H1 (cell line): ENCODE data around the gene HDHD2. TPM values are rescaled to one million over a fixed set of nuclear protein-coding genes. Genes with fewer than 3 reads are reported as not detected.

Experiments
- CTCF ChIA-PET: fragments of 300-600 bp; sonication (Branson Sonifier 250); formaldehyde crosslinking; loops from one replicate; lab custom pipeline; 2021; ENCODE audit not compliant: partially characterized antibody; lab: Charles Lee
- POLR2A ChIA-PET: fragments of 300-600 bp; sonication (Branson Sonifier 250); formaldehyde crosslinking; loops from one replicate; lab custom pipeline; 2021; ENCODE audit warnings: inconsistent platforms; ENCODE audit not compliant: partially characterized antibody; lab: Charles Lee
- DNase-seq, 2 experiments: peaks; one replicate each; pipeline versions ENCODE4 v3.0.0 to v3.0.0-alpha.2; 2010 to 2022; ENCODE audit warnings: low spot score in 2 of 2, low read depth in 1 of 2, mixed read lengths in 1 of 2
- FAIRE-seq: peaks from 2 replicates; lab custom pipeline; 2011; peaks lifted over from hg19 to GRCh38; lab: Jason Lieb, UNC
- H2AFZ ChIP-seq: 2 replicates; pipeline ENCODE4 v1.8.1; 2012; ENCODE audit warnings: low read length, inconsistent platforms
- H2AK5ac ChIP-seq: 2 replicates; pipeline ENCODE4 v1.6.1; 2013; ENCODE audit warnings: low read depth, low read length
- H2BK120ac ChIP-seq: replicated peaks from 2 replicates; pipeline ENCODE3; 2013; ENCODE audit warnings: low read depth, low read length, inconsistent platforms
- H2BK12ac ChIP-seq: 2 replicates; pipeline ENCODE4 v1.6.1; 2013; ENCODE audit warnings: low read depth, low read length
- H2BK15ac ChIP-seq: 2 replicates; pipeline ENCODE4 v1.6.1; 2013; ENCODE audit warnings: low read length
- H2BK20ac ChIP-seq: 2 replicates; pipeline ENCODE4 v1.6.1; 2013; ENCODE audit warnings: low read length
- H2BK5ac ChIP-seq: 2 replicates; pipeline ENCODE4 v1.6.1; 2013; ENCODE audit warnings: low read depth, low read length
- H3K14ac ChIP-seq: 2 replicates; pipeline ENCODE4 v1.6.1; 2013; ENCODE audit warnings: inconsistent platforms; ENCODE audit not compliant: insufficient read length
- H3K18ac ChIP-seq: 2 replicates; pipeline ENCODE4 v1.6.1; 2013; ENCODE audit warnings: low read length; ENCODE audit errors: extremely low read depth
- H3K23ac ChIP-seq: 2 replicates; pipeline ENCODE4 v1.6.1; 2013; ENCODE audit warnings: inconsistent platforms; ENCODE audit not compliant: insufficient read length
- H3K23me2 ChIP-seq: 2 replicates; pipeline ENCODE4 v1.6.1; 2013; ENCODE audit warnings: low read depth, low read length
- H3K27ac ChIP-seq: 2 replicates; pipeline ENCODE4 v1.6.1; 2011; ENCODE audit warnings: low read depth, low read length, inconsistent platforms
- H3K27me3 ChIP-seq, 4 experiments: replicated peaks in 1 of 4; 1 replicate in 1 of 4; 2 replicates in 3 of 4; pipeline versions ENCODE4 v1.6.1 to v1.8.1; 2011 to 2013; ENCODE audit warnings: low read length in 3 of 4, mild to moderate bottlenecking in 3 of 4, inconsistent platforms in 2 of 4, mixed read lengths in 2 of 4, moderate library complexity in 1 of 4; ENCODE audit not compliant: control insufficient read depth in 3 of 4, insufficient read depth in 3 of 4; ENCODE audit errors: extremely low read depth in 1 of 4
- H3K36me3 ChIP-seq, 4 experiments: 2 replicates each; pipeline versions ENCODE4 v1.6.1 to v1.8.1; 2011 to 2013; ENCODE audit warnings: mild to moderate bottlenecking in 4 of 4, low read length in 3 of 4, moderate library complexity in 2 of 4, control low read depth in 1 of 4, inconsistent platforms in 1 of 4; ENCODE audit not compliant: insufficient read depth in 4 of 4, control insufficient read depth in 2 of 4
- H3K4ac ChIP-seq: replicated peaks from 2 replicates; pipeline ENCODE3; 2013; ENCODE audit warnings: low read length, low read depth, mixed read lengths, inconsistent platforms; ENCODE audit not compliant: insufficient read length
- H3K4me1 ChIP-seq, 4 experiments: replicated peaks in 1 of 4; 1 replicate in 1 of 4; 2 replicates in 3 of 4; pipeline versions ENCODE4 v1.6.1 to v1.8.1; 2011 to 2013; ENCODE audit warnings: low read length in 3 of 4, inconsistent platforms in 2 of 4, mixed read lengths in 1 of 4; ENCODE audit not compliant: insufficient read depth in 4 of 4, control insufficient read depth in 3 of 4
- H3K4me2 ChIP-seq, 2 experiments: 2 replicates each; pipeline versions ENCODE4 v1.6.1 to v1.8.1; 2011 to 2013; ENCODE audit warnings: low read depth in 2 of 2, low read length in 2 of 2, control low read depth in 1 of 2, inconsistent platforms in 1 of 2, mild to moderate bottlenecking in 1 of 2; ENCODE audit not compliant: insufficient read depth in 1 of 2
- H3K4me3 ChIP-seq, 4 experiments: fragments of 200-600, 300-600 bp in 1 of 4; sonication (generic), shearing (Covaris generic), sonication (Bioruptor Twin) in 1 of 4; 2 replicates each; pipeline versions ENCODE4 v1.5.1 to v1.8.1; 2011 to 2016; ENCODE audit warnings: low read length in 4 of 4, low read depth in 3 of 4, control low read depth in 2 of 4, inconsistent platforms in 2 of 4, mild to moderate bottlenecking in 2 of 4, mixed read lengths in 1 of 4, moderate library complexity in 1 of 4; ENCODE audit not compliant: insufficient read depth in 2 of 4; ENCODE audit errors: extremely low read depth in 1 of 4
- H3K56ac ChIP-seq: replicated peaks from 2 replicates; pipeline ENCODE3; 2013; ENCODE audit warnings: low read depth, mild to moderate bottlenecking, mixed read lengths, low read length, inconsistent platforms; ENCODE audit not compliant: insufficient read length
- H3K79me1 ChIP-seq: 2 replicates; pipeline ENCODE4 v1.6.1; 2013; ENCODE audit warnings: low read depth, low read length, control low read depth
- H3K79me2 ChIP-seq, 2 experiments: 2 replicates each; pipeline versions ENCODE4 v1.6.1 to v1.8.1; 2012 to 2013; ENCODE audit warnings: low read length in 2 of 2, mild to moderate bottlenecking in 2 of 2, inconsistent platforms in 1 of 2; ENCODE audit not compliant: insufficient read depth in 2 of 2, control insufficient read depth in 1 of 2
- H3K9ac ChIP-seq, 4 experiments: replicated peaks in 1 of 4; 1 replicate in 1 of 4; 2 replicates in 3 of 4; pipeline versions ENCODE4 v1.6.1 to v1.8.1; 2011 to 2013; ENCODE audit warnings: low read depth in 3 of 4, low read length in 3 of 4, control low read depth in 2 of 4, mild to moderate bottlenecking in 2 of 4, moderate library complexity in 2 of 4, inconsistent platforms in 1 of 4; ENCODE audit errors: extremely low read depth in 1 of 4
- H3K9me3 ChIP-seq, 2 experiments: 2 replicates each; pipeline versions ENCODE4 v1.6.1 to v1.8.1; 2012 to 2013; ENCODE audit warnings: mild to moderate bottlenecking in 2 of 2, moderate library complexity in 2 of 2, control low read depth in 1 of 2, inconsistent platforms in 1 of 2, low read depth in 1 of 2, low read length in 1 of 2, mixed read lengths in 1 of 2; ENCODE audit not compliant: insufficient read depth in 2 of 2
- H4K20me1 ChIP-seq, 2 experiments: replicated peaks in 1 of 2; 2 replicates each; pipeline versions ENCODE3 to v1.8.1; 2011 to 2013; ENCODE audit warnings: inconsistent platforms in 2 of 2, low read length in 2 of 2, mild to moderate bottlenecking in 1 of 2; ENCODE audit not compliant: insufficient read depth in 2 of 2, control insufficient read depth in 1 of 2
- H4K5ac ChIP-seq: 2 replicates; pipeline ENCODE4 v1.6.1; 2013; ENCODE audit warnings: low read length, low read depth, mixed read lengths, inconsistent platforms; ENCODE audit not compliant: insufficient read length
- H4K8ac ChIP-seq: 2 replicates; pipeline ENCODE4 v1.8.0; 2013; ENCODE audit warnings: mild to moderate bottlenecking, moderate library complexity, low read length, inconsistent platforms; ENCODE audit not compliant: insufficient read depth; ENCODE audit errors: extremely low read depth
- H4K91ac ChIP-seq: replicated peaks from 2 replicates; pipeline ENCODE3; 2013; ENCODE audit warnings: low read length, mixed read lengths, inconsistent platforms; ENCODE audit not compliant: insufficient read length
- JUND ChIP-seq: IDR thresholded peaks from 2 replicates; pipeline ENCODE4 v1.6.1; 2011; ENCODE audit warnings: mild to moderate bottlenecking, improper control_type of control experiment, low read length
- KDM1A ChIP-seq: fragments of 200-600, 300-600 bp; sonication (generic); IDR thresholded peaks from 2 replicates; pipeline ENCODE4 v1.7.1; 2016; ENCODE audit warnings: mild to moderate bottlenecking, low read length, borderline replicate concordance
- KDM4A ChIP-seq: IDR thresholded peaks from one replicate; pipeline ENCODE4 v1.7.1; 2012; ENCODE audit warnings: low read depth, mild to moderate bottlenecking, moderate library complexity, low read length, inconsistent platforms; ENCODE audit not compliant: severe bottlenecking
- SAP30 ChIP-seq: fragments of 300-600 bp; sonication (generic); IDR thresholded peaks from 2 replicates; pipeline ENCODE4 v1.7.1; 2012; ENCODE audit warnings: low read length, moderate library complexity, mild to moderate bottlenecking, inconsistent platforms; ENCODE audit not compliant: insufficient read depth, insufficient replicate concordance
- whole genome bisulfite sequencing, 2 experiments: shearing (Covaris generic) in 1 of 2; methylation state at CpG; one replicate each; pipeline versions ENCODE4 v1.1.6 to v1.1.7; 2013 to 2015; ENCODE audit warnings: low lambda C conversion rate in 2 of 2, mixed read lengths in 2 of 2, inconsistent platforms in 1 of 2, low coverage in 1 of 2, missing lambda C conversion rate in 1 of 2; ENCODE audit not compliant: insufficient replicate concordance in 2 of 2, insufficient coverage in 1 of 2, insufficient read length in 1 of 2; ENCODE audit errors: extremely low coverage in 1 of 2, missing lambda C conversion rate in 1 of 2; 5-methylcytosine and 5-hydroxymethylcytosine counted together
- polyA plus RNA-seq, 7 experiments: library from polyadenylated mRNA; depleted of rRNA in 3 of 7; stranded (reverse) in 5 of 7; unstranded in 2 of 7; fragments of >200 nt in 5 of 7; fragments of 200-250 nt in 2 of 7; gene quantifications; 1 replicate in 5 of 7; 2 replicates in 1 of 7; 4 replicates in 1 of 7; pipeline versions ENCODE4 v1.2.1 to v1.2.3, GENCODE V29; 2011 to 2013; ENCODE audit warnings: missing spikeins in 2 of 7, mixed read lengths in 2 of 7
- total RNA-seq: library from RNA; stranded (reverse); fragmentation: NEBNext Ultra II Directional; extraction: Animal tissue kit (Norgen Biotek cat#: 25700); gene quantifications from 2 replicates; pipeline ENCODE4 v1.2.1, GENCODE V29; 2021

HDHD2 gene
- total and polyA plus RNA-seq, 2 of the 8 experiments (the other 6 are each of a cell fraction or from before 2014, with no cell fraction given) = 16.7 to 42.7 TPM

GRCh38 chr18:47081578-47081977, 68.7 kb downstream of the HDHD2 start:
- FAIRE-seq = no peak
- no peak overlapping the region for H3K9ac ChIP-seq
- CTCF ChIA-PET = interaction anchor here (0.6 to 1.4 kb wide), 4 partner anchors 15 to 123 kb away, joined by 3 to 8 read pairs (median 5); no protein-coding TSS in a partner anchor
- TF ChIP-seq KDM4A (no peak), SAP30 (no peak), KDM1A (no peak), JUND (no peak)

More at GRCh38 chr18:47081578-47081977, 68.7 kb downstream of the HDHD2 start:
- Histone ChIP-seq H2AFZ (no peak overlapping the region), H4K8ac (no peak overlapping the region), H4K5ac (no peak overlapping the region), H3K23me2 (no peaks in the 10 kb centered on the region), H3K27me3 (no peaks in the 10 kb centered on the region), H3K4me3 (no peak overlapping the region), H2BK15ac (no peak overlapping the region), H2BK12ac (no peak overlapping the region), H3K56ac (no peak overlapping the region), H3K4me2 (no peak overlapping the region), H3K18ac (no peak overlapping the region), H2BK20ac (no peak overlapping the region), H3K79me1 (no peaks in the 10 kb centered on the region), H3K23ac (no peak overlapping the region), H3K4me1 (peaks cover 0 to 2% (median 0%) of the 10 kb centered on the region in 4 experiments; a peak in 2 of 7 replicates), H2BK120ac (no peak overlapping the region), H3K27ac (no peak overlapping the region), H2AK5ac (no peak overlapping the region), H4K91ac (no peak overlapping the region), H3K36me3 (0 out of 8 replicates have a peak, but pooled peaks cover 0 to 2% (median 0%) of the 10 kb centered on the region in 4 experiments), H3K9me3 (no peaks in the 10 kb centered on the region), H3K4ac (no peak overlapping the region), H3K79me2 (no peaks in the 10 kb centered on the region), H4K20me1 (peaks cover 0 to 2% of the 10 kb centered on the region in 2 experiments), H2BK5ac (no peak overlapping the region), H3K14ac (no peak overlapping the region)
- no peak for DNase-seq
- 88% methylated on average over 2 of the region's 2 CpGs; no CpG with 5 or more reads in 1 of the 2 experiments for WGBS, 2 experiments
- POLR2A ChIA-PET = no interaction called here
